Smooth muscle cell (in vitro differentiated cells): Measurements from ENCODE around the gene SLC25A21. TPM values are rescaled to one million over a fixed set of nuclear protein-coding genes. Genes with fewer than 3 reads are reported as not detected.

Source experiments
- DNase-seq: peaks from one replicate; lab custom pipeline; 2025; ENCODE audit not compliant: unreplicated experiment; lab: John Stamatoyannopoulos, UW
- H2AFZ ChIP-seq: fragments of 200-600 bp; sonication (generic); 2 replicates; pipeline ENCODE4 v1.6.0; 2016; ENCODE audit warnings: antibody characterized with exemption, low read depth, mild to moderate bottlenecking
- H3F3A ChIP-seq: fragments of 200-600 bp; sonication (generic); 2 replicates; pipeline ENCODE4 v1.6.0; 2017; ENCODE audit warnings: antibody characterized with exemption, low read depth
- H3K27ac ChIP-seq: fragments of 200-600 bp; sonication (generic); 2 replicates; pipeline ENCODE4 v1.5.1; 2016; ENCODE audit warnings: low read depth, mild to moderate bottlenecking
- H3K27me3 ChIP-seq: fragments of 200-600 bp; sonication (generic); 2 replicates; pipeline ENCODE4 v1.6.1; 2016; ENCODE audit warnings: low read depth, mild to moderate bottlenecking
- H3K36me3 ChIP-seq: fragments of 200-600 bp; sonication (generic); 2 replicates; pipeline ENCODE4 v1.5.1; 2016; ENCODE audit warnings: low read depth
- H3K4me1 ChIP-seq: fragments of 200-600 bp; sonication (generic); 2 replicates; pipeline ENCODE4 v1.5.1; 2016; ENCODE audit warnings: low read depth
- H3K4me2 ChIP-seq: fragments of 200-600 bp; sonication (generic); 2 replicates; pipeline ENCODE4 v1.6.0; 2016; ENCODE audit warnings: mild to moderate bottlenecking
- H3K4me3 ChIP-seq: fragments of 200-600 bp; sonication (generic); 2 replicates; pipeline ENCODE4 v1.5.1; 2016; ENCODE audit warnings: mild to moderate bottlenecking
- H3K79me2 ChIP-seq: fragments of 200-600 bp; sonication (generic); 2 replicates; pipeline ENCODE4 v1.6.0; 2016; ENCODE audit warnings: low read depth, mild to moderate bottlenecking
- H3K9ac ChIP-seq: fragments of 200-600 bp; sonication (generic); 2 replicates; pipeline ENCODE4 v1.6.0; 2016; ENCODE audit warnings: low read depth
- H3K9me3 ChIP-seq: fragments of 200-600 bp; sonication (generic); replicated peaks from 2 replicates; pipeline ENCODE4 v1.5.1; 2016; ENCODE audit warnings: low read depth
- H4K20me1 ChIP-seq: fragments of 200-600 bp; sonication (generic); 2 replicates; pipeline ENCODE4 v1.6.0; 2016; ENCODE audit warnings: low read depth
- CTCF ChIP-seq: fragments of 200-600 bp; sonication (generic); IDR thresholded peaks from 2 replicates; pipeline ENCODE4 v1.5.1; 2017; ENCODE audit warnings: borderline replicate concordance, mild to moderate bottlenecking, antibody characterized with exemption; ENCODE audit not compliant: insufficient read depth, poor library complexity, severe bottlenecking
- WGBS: methylation state at CpG from one replicate; pipeline ENCODE4 v1.1.7; 2016; ENCODE audit warnings: low lambda C conversion rate; 5-methylcytosine and 5-hydroxymethylcytosine counted together
- polyA plus RNA-seq: library from polyadenylated mRNA; unstranded; fragments of >200 nt; fragmentation: Nextera tagmentation; extraction: Ambion mirVana; gene quantifications from 2 replicates; pipeline ENCODE4 v1.2.1, GENCODE V29; 2016
- total RNA-seq: library from RNA; depleted of rRNA; stranded (reverse); fragments of >200 nt; gene quantifications from 2 replicates; pipeline ENCODE4 v1.2.3, GENCODE V29; 2014

The SLC25A21 gene
- total and polyA plus RNA-seq, 2 experiments from 2014 or later = 1.1 TPM; not detected in 1

- Histone ChIP-seq H3K9me3 (no peaks in the 10 kb centered on the region), H3K4me2 (no peak overlapping the region), H3K4me3 (no peak overlapping the region), H3K27me3 (no peaks in the 10 kb centered on the region), H4K20me1 (no peaks in the 10 kb centered on the region), H3K79me2 (no peaks in the 10 kb centered on the region), H2AFZ (no peak overlapping the region), H3K27ac (no peak overlapping the region), H3F3A (no peaks in the 10 kb centered on the region), H3K4me1 (no peaks in the 10 kb centered on the region), H3K36me3 (no peaks in the 10 kb centered on the region), H3K9ac (no peak overlapping the region)
- 80% methylated on average over 3 of the region's 3 CpGs for WGBS
- DNase-seq = no peak
- TF ChIP-seq CTCF = no peak
Measured at GRCh38 chr14:37060496-37061260, 111.7 kb downstream of the SLC25A21 start.

GRCh38 chr14:37057776-37058175 is 114.6 kb downstream of the SLC25A21 start:
- WGBS = 86% methylated on average over 3 of the region's 3 CpGs

GRCh38 chr14:37056473-37056872 is 115.9 kb downstream of the SLC25A21 start:
- Histone ChIP-seq H3K4me2 (no peak overlapping the region), H3K4me1 (no peaks in the 10 kb centered on the region), H3F3A (no peaks in the 10 kb centered on the region), H3K27ac (no peak overlapping the region), H3K79me2 (no peaks in the 10 kb centered on the region), H3K4me3 (no peak overlapping the region), H4K20me1 (no peaks in the 10 kb centered on the region), H3K9ac (no peak overlapping the region), H3K27me3 (no peaks in the 10 kb centered on the region), H2AFZ (no peak overlapping the region), H3K9me3 (no peaks in the 10 kb centered on the region), H3K36me3 (no peaks in the 10 kb centered on the region)
- DNase-seq = no peak
- no peak for TF ChIP-seq CTCF
- WGBS = 64% methylated on average over 3 of the region's 3 CpGs

More at GRCh38 chr14:37057776-37058175, 114.6 kb downstream of the SLC25A21 start:
- H3K9ac ChIP-seq = no peak overlapping the region
- no peak overlapping the region for H2AFZ ChIP-seq
- DNase-seq = no peak
- H3K27me3 ChIP-seq = no peaks in the 10 kb centered on the region
- no peak for TF ChIP-seq CTCF
- H3K4me3 ChIP-seq = no peak overlapping the region
- no peaks in the 10 kb centered on the region for H3K4me1 ChIP-seq
- H4K20me1 ChIP-seq = no peaks in the 10 kb centered on the region
- H3K36me3 ChIP-seq = no peaks in the 10 kb centered on the region
- H3F3A ChIP-seq = no peaks in the 10 kb centered on the region
- H3K27ac ChIP-seq = no peak overlapping the region
- no peaks in the 10 kb centered on the region for H3K79me2 ChIP-seq
- no peaks in the 10 kb centered on the region for H3K9me3 ChIP-seq
- H3K4me2 ChIP-seq = no peak overlapping the region

- no peaks in the 10 kb centered on the region for H3K79me2 ChIP-seq
- H3K27ac ChIP-seq = no peak overlapping the region
- 95% methylated on average over 2 of the region's 2 CpGs for WGBS
- no peak overlapping the region for H3K9ac ChIP-seq
- no peaks in the 10 kb centered on the region for H3K36me3 ChIP-seq
- H3K4me3 ChIP-seq = no peak overlapping the region
- H3K27me3 ChIP-seq = no peaks in the 10 kb centered on the region
- H3F3A ChIP-seq = no peaks in the 10 kb centered on the region
- no peak for TF ChIP-seq CTCF
- H3K9me3 ChIP-seq = no peaks in the 10 kb centered on the region
- H2AFZ ChIP-seq = no peak overlapping the region
- H3K4me2 ChIP-seq = no peak overlapping the region
- H4K20me1 ChIP-seq = no peaks in the 10 kb centered on the region
- H3K4me1 ChIP-seq = no peaks in the 10 kb centered on the region
- no peak for DNase-seq
Measured at GRCh38 chr14:37054869-37055268, 117.5 kb downstream of the SLC25A21 start.
